ENCODE results near the gene PDE4D.

- TF ChIP-seq CTCF (IDR thresholded peaks at IDR 0.05), result no peak
- no peak for TF ChIP-seq POLR2A (IDR thresholded peaks at IDR 0.05)
These were observed 336.0 kb downstream of the PDE4D start for GRCh38 chr5:59557572-59557971.

Data from heart left ventricle (tissue), 13 donors.